ENCODE data around the gene ZNF318. TPM values are rescaled to one million over a fixed set of nuclear protein-coding genes. Genes with fewer than 3 reads are reported as not detected.
"Not testable (repeated sequence)": the region's sequence is repeated elsewhere in the genome, so short reads cannot be mapped to it uniquely, and the experiment has no call there.

The ZNF318 gene
- polyA plus RNA-seq, 2 of the 4 experiments (the other 2 are of a cell fraction) = 5.0 to 9.2 TPM

- TF ChIP-seq USF2 (IDR thresholded peaks at IDR 0.05) (no peak), RARB (CRISPR knock-in tag; IDR thresholded peaks at IDR 0.05) (no peak), PHF8 (IDR thresholded peaks at IDR 0.05; ENCODE audit: borderline replicate concordance, low read depth) (no peak), CBX8 (IDR thresholded peaks at IDR 0.05) (no peak), RCOR1 (IDR thresholded peaks at IDR 0.05; ENCODE audit: low read depth, low read length) (no peak), JUN (IDR thresholded peaks at IDR 0.05) (no peak), MAX (IDR thresholded peaks at IDR 0.05) (no peak), RNF2 (IDR thresholded peaks at IDR 0.05; ENCODE audit: borderline replicate concordance, low read depth) (no peak), ZC3H11A (IDR thresholded peaks at IDR 0.05) (no peak), NPAS2 (CRISPR knock-in tag; IDR thresholded peaks at IDR 0.05; ENCODE audit: borderline replicate concordance) (no peak), EHF (CRISPR knock-in tag; IDR thresholded peaks at IDR 0.05) (no peak), SREBF2 (IDR thresholded peaks at IDR 0.05) (no peak)
- TF ChIP-seq, protein P1, sequence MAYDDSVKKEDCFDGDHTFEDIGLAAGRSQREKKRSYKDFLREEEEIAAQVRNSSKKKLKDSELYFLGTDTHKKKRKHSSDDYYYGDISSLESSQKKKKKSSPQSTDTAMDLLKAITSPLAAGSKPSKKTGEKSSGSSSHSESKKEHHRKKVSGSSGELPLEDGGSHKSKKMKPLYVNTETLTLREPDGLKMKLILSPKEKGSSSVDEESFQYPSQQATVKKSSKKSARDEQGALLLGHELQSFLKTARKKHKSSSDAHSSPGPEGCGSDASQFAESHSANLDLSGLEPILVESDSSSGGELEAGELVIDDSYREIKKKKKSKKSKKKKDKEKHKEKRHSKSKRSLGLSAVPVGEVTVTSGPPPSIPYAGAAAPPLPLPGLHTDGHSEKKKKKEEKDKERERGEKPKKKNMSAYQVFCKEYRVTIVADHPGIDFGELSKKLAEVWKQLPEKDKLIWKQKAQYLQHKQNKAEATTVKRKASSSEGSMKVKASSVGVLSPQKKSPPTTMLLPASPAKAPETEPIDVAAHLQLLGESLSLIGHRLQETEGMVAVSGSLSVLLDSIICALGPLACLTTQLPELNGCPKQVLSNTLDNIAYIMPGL (CRISPR knock-in tag; IDR thresholded peaks at IDR 0.05; ENCODE audit: borderline replicate concordance) = no peak
- TF ChIP-seq, protein P2, sequence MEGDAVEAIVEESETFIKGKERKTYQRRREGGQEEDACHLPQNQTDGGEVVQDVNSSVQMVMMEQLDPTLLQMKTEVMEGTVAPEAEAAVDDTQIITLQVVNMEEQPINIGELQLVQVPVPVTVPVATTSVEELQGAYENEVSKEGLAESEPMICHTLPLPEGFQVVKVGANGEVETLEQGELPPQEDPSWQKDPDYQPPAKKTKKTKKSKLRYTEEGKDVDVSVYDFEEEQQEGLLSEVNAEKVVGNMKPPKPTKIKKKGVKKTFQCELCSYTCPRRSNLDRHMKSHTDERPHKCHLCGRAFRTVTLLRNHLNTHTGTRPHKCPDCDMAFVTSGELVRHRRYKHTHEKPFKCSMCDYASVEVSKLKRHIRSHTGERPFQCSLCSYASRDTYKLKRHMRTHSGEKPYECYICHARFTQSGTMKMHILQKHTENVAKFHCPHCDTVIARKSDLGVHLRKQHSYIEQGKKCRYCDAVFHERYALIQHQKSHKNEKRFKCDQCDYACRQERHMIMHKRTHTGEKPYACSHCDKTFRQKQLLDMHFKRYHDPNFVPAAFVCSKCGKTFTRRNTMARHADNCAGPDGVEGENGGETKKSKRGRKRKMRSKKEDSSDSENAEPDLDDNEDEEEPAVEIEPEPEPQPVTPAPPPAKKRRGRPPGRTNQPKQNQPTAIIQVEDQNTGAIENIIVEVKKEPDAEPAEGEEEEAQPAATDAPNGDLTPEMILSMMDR (IDR thresholded peaks at IDR 0.05) = no peak
- TF ChIP-seq, protein P3, sequence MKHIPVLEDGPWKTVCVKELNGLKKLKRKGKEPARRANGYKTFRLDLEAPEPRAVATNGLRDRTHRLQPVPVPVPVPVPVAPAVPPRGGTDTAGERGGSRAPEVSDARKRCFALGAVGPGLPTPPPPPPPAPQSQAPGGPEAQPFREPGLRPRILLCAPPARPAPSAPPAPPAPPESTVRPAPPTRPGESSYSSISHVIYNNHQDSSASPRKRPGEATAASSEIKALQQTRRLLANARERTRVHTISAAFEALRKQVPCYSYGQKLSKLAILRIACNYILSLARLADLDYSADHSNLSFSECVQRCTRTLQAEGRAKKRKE (CRISPR knock-in tag; IDR thresholded peaks at IDR 0.05; ENCODE audit: low read depth) = no peak
- Histone ChIP-seq H3K4me3 (no peak overlapping the region), H3K9me3 (no peaks in the 10 kb centered on the region), H3K4me1 (no peaks in the 10 kb centered on the region), H3K4me2 (no peak overlapping the region), H3K27ac (no peak overlapping the region)
- CTCF ChIA-PET = no interaction called here
- DNase-seq (ENCODE audit: low read depth in 1 of 2, low spot score in 1 of 2) = no peak
- 63% methylated on average over 1 of the region's 1 CpG for WGBS (ENCODE audit: missing lambda C conversion rate)
- POLR2A ChIA-PET = no interaction called here
- FAIRE-seq = no peak
- no peak for ATAC-seq
These were observed 17.0 kb upstream of the ZNF318 start for GRCh38 chr6:43386492-43386891.

- CTCF ChIA-PET = interaction anchor here (0.7 to 1.9 kb wide), 4 partner anchors 8 to 153 kb away, joined by 3 to 4 read pairs (median 3); no protein-coding TSS in a partner anchor
- Histone ChIP-seq H3K27ac (no peak overlapping the region), H3K4me3 (no peak overlapping the region), H3K4me1 (no peaks in the 10 kb centered on the region), H3K9me3 (no peaks in the 10 kb centered on the region), H3K4me2 (no peak overlapping the region)
- WGBS (ENCODE audit: missing lambda C conversion rate) = 54% methylated on average over 6 of the region's 6 CpGs
- ATAC-seq (no peak), FAIRE-seq (no peak), DNase-seq (ENCODE audit: low read depth in 1 of 2, low spot score in 1 of 2) (no peak)
- POLR2A ChIA-PET = no interaction called here
- TF ChIP-seq USF2 (IDR thresholded peaks at IDR 0.05) (no peak), HOXA7 (CRISPR knock-in tag; IDR thresholded peaks at IDR 0.05) (no peak), CEBPB (IDR thresholded peaks at IDR 0.05) (no peak), GATA3 (IDR thresholded peaks at IDR 0.05; ENCODE audit: borderline replicate concordance) (no peak), SREBF2 (IDR thresholded peaks at IDR 0.05) (no peak), ZSCAN20 (CRISPR knock-in tag; IDR thresholded peaks at IDR 0.05) (no peak), MAZ (IDR thresholded peaks at IDR 0.05; ENCODE audit: borderline replicate concordance, low read depth, low read length) (no peak), NR3C1 (IDR thresholded peaks at IDR 0.05) (no peak), RFX5 (IDR thresholded peaks at IDR 0.05) (no peak), FOSB (CRISPR knock-in tag; IDR thresholded peaks at IDR 0.05) (no peak), ZFP36 (IDR thresholded peaks at IDR 0.05; ENCODE audit: borderline replicate concordance, partially characterized antibody) (no peak), EHF (CRISPR knock-in tag; IDR thresholded peaks at IDR 0.05) (no peak), FOXS1 (CRISPR knock-in tag; IDR thresholded peaks at IDR 0.05) (no peak), RNF2 (IDR thresholded peaks at IDR 0.05; ENCODE audit: borderline replicate concordance, low read depth) (no peak), RCOR1 (IDR thresholded peaks at IDR 0.05; ENCODE audit: low read depth, low read length) (no peak), HOXB5 (CRISPR knock-in tag; IDR thresholded peaks at IDR 0.05) (no peak)
- TF ChIP-seq, protein P3 (CRISPR knock-in tag; IDR thresholded peaks at IDR 0.05; ENCODE audit: low read depth) = no peak
These were observed 13.7 kb upstream of the ZNF318 start for GRCh38 chr6:43383021-43383667.

DNA sequence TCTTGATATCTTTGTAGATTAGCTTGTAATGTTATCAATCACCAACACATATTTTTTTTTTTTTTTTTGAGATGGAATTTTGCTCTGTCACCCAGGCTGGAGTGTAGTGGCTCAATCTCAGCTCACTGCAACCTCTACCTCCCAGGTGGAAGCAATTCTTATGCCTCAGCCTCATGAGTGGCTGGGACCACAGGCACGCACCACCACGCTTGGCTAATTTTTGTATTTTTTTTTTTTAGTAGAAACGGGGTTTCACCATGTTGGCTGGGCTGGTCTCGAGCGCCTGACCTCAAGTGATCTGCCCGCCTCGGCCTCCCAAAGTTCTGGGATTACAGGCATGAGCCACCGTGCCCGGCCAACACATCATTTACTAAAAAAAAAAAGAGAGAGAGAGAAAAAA lies 11.4 kb upstream of the ZNF318 start:
- WGBS (ENCODE audit: missing lambda C conversion rate) = 48% methylated on average over 9 of the region's 9 CpGs
- H3K9me3 ChIP-seq; H3K4me2 ChIP-seq; H3K4me3 ChIP-seq; POLR2A ChIA-PET; DNase-seq (ENCODE audit: low read depth in 1 of 2, low spot score in 1 of 2); H3K4me1 ChIP-seq; ATAC-seq; FAIRE-seq; H3K27ac ChIP-seq: not testable (repeated sequence)
- CTCF ChIA-PET = interaction anchor here (2.3 kb wide), 1 partner anchor 17 kb away, joined by 7 read pairs; no protein-coding TSS in a partner anchor

All from A549 (cell line).